Stromal cell of bone marrow (primary cell): Measurements from ENCODE around the gene DNAH6.
A peak's percentile ranks its signal among the peaks of the same experiment; 100 is the strongest.
"Not testable (repeated sequence)": the region's sequence is repeated elsewhere in the genome, so short reads cannot be mapped to it uniquely, and the experiment has no call there.

ENCODE experiments used
- DNase-seq: peaks from one replicate; pipeline ENCODE4 v3.0.0-alpha.2; 2012; ENCODE audit warnings: low read depth

DNAH6 gene

DNA sequence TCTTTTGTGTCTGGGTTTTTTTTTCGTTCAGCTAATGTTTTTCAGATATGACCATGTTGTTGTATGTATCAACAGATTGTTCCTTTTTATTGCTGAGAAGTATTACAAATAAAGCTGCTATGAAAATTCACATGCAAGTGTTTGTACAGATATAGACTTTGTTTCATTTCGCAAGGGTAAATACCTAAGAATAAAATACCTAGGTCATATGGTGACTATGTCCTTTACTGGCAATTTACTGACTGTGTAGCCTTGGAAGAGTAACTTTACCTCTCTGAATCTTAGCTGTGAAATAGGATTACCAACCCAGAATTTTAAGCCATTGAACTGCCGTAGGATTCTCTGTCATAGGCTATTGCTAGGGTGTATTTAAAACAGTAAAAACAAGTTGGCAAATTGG lies 19.0 kb upstream of the DNAH6 start:
- DNase-seq: no peak

DNA sequence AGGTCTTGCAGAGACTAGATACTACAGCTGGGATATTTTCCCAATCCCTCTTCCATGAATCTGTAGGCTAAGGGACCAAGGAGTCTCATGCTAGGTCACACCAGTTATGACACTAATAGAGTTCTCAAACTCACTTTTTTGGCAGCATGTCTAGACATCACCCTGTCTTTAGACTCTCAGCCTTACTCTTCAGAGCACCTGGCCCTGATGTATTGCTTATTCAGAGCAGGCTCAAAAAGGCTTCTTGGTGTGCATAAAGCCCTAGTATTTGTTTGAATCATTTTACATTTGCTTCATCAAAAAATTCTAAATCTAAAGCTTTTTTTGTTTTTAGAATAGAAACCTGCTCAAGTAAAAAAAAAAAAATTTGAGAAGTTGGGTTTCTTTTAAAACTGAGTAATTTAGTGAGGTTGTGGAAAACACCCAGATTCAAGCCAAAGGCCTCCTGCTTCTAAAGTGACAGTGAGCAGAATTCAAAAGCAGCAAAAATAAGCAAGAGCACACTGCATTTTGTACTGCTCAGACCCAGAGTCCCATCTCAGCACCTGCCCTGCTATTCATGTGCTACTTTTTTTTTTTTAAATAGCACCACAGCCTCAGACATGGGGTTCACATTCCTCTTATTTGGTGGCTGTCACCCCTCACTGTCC lies 18.0 kb upstream of the DNAH6 start:
- DNase-seq: no peak

DNA sequence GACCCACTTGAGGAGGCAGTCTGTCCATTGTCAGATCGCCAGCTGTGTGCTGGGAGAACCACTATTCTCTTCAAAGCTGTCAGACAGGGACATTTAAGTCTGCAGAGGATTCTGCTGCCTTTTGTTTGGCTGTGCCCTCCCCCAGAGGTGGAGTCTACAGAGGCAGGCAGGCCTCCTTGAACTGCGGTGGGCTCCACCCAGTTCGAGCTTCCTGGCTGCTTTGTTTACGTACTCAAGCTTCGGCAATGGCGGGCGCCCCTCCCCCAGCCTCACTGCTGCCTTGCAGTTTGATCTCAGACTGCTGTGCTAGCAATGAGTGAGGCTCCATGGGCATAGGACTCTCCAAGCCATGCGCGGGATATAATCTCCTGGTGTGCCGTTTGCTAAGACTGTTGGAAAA lies 5.3 kb upstream of the DNAH6 start:
- not testable (repeated sequence) for DNase-seq

DNA sequence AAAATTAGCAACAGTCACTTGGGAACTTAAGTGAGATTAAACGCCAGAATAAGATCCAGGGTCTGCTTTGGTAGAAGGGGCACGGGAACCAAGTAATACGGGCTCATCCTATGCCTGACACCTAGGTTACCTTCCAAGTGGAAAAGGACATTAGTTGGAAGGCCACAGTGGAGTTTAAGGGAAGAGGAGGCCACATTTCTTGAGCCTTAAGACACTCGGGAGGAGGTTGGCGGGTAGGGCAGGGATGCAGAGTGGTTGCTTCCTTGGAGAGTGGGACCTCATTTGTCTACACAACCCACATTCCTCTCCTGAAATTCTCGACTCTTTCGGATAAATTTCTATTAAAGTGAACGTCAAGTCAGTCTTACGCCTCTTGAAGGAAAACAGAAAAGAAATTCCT lies 510 bp upstream of the DNAH6 start:
- no peak for DNase-seq

DNA sequence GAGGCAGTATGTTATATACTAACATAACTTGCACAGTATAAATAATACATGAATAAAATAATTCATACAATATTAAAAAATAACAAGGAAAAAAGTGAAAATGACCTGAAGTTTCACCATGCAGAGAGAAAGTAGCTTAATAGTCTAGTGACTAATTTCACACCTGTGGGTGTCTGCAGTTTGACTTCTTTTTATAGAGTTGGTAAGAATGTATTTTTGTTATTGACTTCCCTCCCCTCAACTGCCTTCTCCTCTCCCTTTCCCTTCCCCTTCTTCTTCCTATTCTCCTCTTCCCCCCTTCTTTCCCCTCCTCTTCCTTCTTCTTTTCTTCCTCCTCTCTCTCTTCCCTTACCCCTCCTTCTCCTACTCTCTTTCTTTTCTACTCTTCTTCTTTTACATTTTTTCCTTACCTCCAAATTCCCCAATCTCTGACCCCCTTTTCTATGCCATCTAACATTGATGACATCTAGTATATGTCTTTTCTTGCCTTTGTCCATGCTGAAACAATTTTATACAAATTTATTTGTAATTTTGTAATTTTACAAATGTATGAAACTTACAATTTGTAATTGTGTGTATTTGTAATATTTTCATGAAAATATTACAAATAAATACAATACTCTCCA lies 3.1 kb downstream of the DNAH6 start:
- DNase-seq: no peak

DNA sequence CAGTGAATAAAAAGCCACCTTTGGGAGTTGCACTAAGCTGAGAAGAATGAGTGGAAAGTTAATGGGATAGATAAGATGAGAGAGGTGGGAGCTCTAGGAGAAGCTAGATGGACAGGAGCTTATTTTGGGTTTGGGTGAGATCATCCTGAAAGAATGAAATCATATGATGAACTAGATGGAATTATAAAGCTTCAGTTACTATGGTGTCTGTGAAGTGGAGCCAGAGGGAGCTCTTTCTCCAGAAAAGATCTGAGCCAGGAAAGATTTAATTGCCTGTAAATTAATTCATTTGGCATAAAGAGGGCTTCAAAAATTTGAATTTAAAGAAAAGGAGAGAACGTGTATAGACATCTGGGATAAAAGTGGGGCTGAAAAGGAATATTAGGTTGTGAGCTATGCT lies 10.3 kb downstream of the DNAH6 start:
- peak; percentile 14 for DNase-seq

DNA sequence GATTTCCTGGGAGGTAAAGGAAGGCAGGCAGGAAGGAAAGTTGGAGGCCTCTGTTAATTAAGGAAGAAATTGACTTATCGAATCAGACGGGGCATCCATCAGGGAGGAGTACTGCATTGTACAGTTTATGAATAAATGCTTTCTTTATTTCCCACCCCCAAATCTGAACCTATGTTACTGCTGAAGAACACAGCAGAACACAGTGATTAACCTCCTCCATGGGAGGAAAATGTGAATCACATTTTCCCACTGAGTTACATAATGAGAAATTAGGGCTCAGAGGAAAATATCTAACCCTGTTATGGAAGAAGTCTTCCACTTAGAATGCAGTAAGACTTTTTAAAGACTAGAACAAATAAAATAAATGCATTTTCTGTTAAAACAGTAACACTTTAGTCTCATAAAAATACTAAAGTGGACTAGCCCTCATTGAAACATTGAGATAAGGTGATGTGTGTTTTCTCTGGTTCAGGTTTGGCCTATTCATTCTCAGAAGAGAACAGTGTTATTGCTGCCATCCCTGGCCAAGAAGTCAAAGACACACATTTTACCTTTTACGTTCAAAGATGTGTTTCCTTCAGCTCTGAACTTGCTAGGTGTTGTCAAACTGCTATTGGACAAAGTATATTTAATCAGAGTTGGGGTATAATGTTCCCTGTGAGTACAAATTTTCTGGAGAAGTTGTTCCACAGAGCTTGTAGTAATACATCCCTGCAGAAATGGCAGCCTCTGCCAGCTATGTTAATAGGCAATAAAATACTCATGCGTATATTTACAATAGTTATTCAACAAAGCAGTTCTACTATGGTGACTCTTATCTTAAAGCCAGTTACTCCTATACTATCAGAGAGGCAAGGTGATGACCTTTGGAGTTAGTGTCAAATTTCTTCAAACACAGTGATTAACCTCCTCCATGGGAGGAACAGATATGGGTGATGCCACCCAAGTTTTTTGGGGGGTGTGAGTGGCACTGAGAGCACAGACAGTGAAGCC lies 11.1 kb downstream of the DNAH6 start:
- DNase-seq: peak; percentile 48

DNA sequence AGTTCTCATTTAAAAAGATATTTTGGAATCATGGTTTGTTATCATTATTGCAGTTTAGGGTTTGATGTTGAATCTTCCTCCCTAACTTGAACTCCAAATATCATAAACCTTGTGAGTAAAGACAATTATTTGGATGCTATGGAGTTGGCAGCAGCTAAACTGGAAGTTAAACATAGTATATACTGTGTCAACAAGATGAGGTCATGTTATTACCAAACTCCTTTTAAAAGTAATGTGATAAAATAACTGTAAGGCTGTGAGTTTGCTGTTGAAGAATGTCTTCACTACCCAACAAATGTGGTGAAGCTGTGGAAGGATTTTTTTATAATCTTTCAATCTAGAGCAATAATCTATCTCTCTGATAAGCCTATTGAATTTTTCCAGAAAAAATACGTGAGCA lies 16.0 kb downstream of the DNAH6 start:
- no peak for DNase-seq

DNA sequence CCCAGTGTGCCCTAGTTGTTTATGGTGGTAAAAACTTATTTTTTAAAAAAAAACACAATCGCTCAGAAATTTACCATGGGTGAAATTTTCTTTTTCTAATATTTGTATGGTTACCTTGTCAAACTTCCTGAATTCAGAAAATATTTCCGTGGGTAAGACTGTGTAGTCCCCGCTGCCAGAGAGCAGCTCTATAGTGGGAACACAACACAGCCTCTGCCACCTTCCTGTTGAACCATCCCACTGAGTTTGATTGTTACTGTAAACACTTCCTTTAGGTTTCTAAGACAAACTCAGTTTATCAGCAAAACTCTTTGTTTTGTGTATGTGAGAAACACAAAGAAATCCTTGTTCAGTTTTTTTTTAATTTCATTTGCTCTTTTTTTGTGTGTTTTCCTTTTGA lies 17.9 kb downstream of the DNAH6 start:
- DNase-seq: no peak

DNA sequence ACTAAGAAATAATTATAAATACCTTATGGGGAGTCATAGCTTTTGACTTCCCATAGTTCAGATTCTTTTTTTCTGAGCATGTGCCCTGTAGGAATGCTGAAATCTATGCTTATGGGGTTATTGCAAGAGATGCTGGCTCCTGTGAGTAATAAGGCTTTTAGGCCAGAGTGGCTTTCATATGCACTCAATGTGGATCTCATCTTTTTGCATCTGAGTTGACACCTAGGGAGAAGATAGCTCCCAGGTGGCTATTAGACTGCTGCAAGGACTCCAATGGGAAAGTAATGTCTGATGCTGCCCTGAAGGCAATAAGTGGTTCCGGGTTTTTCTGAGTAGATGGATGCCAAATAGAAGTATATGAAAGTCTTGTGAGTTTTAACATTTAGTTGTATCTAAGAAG lies 21.0 kb downstream of the DNAH6 start:
- DNase-seq: no peak

DNA sequence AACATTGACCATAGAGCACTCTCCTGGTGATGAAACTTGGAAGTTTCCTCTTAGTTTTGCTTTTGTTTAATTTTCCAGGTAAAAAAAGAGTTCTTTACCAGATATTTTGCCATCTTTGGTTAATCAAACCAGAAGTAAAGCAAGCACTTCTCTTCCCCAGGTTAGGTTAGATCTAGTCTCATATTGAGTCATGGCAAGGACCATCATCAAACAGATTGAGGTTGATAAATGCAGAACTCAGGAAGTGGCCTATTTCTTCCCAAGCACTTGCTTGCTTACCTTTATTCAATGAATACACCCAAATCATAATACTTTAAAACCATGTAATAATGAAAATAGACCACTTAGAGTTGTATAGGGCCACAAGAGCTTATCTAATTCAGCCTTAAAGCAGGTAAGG lies 23.4 kb downstream of the DNAH6 start:
- DNase-seq: no peak

DNA sequence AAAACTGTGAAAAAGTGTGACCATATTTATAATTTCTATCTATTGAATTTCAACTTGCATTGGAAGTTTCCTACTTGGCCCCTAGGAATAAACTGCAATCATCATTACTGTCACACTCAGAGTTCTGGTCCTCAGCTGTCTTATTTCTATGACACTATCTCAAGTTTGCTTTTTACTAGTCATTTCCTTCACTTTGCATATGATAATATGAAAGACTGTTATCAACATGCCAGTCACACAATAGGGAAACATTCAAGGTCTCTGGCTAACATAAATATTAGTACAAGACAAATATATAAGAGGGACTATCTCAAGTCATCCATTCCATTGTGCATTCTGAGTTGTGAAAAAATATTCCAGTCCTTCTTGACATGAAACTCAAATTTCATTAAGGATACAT lies 28.7 kb downstream of the DNAH6 start:
- DNase-seq: no peak

DNA sequence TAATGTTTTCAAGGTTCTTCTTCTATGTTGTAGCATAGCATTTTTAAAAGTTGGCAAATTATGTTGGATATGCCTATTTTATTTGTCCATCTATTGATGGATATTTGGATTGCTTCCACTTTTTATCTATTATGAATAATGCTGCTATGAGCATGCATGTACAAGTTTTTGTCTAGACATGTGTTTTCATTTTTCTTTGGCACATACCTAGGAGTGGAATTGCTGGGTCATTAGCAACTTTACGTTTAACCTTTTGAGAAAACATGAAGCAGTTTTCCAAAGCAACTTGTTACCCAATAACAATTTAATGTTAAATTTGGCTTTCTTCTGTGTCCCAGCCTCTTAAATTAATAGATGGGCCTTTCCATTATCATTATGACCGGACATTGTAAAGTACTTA lies 30.3 kb downstream of the DNAH6 start:
- no peak for DNase-seq

DNA sequence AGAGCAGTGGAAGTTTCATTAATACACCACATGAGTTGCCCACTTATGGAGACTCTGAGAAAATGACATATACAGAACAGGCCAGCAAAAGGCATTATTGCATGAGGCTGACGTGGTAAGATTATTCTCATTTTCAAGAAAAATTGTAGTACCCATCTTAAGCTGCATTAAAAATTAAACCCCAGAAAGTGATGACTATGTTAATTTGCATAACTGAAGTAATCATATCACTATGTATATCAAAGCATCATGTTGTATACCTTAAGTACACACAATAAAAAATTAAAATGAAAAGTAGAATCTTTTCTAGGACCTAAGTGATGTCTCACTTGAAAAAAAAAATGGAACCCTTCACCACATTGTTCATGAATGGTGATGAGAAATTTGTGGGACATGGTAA lies 32.0 kb downstream of the DNAH6 start:
- no peak for DNase-seq

DNA sequence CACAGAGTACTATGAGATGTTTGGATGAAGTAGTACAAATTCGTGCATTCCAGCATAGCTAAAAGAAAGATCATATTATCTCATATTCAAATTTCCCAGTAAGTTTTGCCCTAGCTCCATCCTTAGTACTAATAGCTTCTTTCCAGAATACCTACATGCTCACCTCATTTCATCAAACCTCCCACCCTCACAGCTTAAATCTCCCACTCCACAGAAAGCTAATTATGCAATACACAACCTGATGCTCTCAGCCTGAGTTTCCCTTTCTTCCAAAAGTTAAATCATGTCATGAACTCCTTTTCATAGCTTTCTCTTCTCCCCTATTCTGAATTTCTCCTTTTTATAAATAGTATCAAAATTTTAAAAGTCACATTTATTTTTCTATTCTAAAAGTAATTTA lies 34.6 kb downstream of the DNAH6 start:
- DNase-seq: no peak

DNA sequence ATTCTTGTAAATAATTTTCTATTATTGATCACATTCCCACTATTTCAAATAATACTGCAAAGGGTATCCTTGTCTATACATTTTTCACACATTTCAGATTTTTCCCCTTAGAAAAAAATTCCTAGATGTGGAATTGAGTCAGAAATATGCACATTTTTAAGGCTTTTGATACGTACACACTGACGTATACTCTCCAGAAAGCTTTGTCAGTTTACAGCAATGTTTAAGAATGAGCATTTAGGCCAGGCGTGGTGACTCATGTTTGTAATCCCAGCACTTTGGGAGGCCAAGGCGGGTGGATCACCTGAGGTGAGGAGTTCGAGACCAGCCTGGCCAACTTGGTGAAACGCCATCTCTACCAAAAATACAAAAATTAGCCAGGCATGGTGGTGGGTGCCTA lies 35.2 kb downstream of the DNAH6 start:
- not testable (repeated sequence) for DNase-seq

DNA sequence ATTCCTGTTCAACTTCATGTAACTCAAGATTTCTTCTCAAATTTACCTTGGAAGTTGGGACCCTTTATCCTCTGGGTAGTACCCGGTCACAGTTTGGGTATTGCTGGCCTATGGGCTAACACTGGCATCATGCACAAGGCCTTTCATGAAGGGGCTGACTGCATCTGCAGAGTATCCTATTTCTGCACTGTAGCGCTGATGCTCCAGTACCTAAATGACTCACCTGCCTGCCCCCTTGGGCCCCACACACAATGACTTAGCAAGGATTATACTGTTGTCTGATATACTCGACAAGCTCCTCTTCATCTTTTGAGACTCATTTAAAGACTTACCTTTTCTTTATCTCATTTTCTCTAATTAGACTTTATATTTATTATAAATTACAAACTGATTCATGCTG lies 39.9 kb downstream of the DNAH6 start:
- no peak for DNase-seq

DNA sequence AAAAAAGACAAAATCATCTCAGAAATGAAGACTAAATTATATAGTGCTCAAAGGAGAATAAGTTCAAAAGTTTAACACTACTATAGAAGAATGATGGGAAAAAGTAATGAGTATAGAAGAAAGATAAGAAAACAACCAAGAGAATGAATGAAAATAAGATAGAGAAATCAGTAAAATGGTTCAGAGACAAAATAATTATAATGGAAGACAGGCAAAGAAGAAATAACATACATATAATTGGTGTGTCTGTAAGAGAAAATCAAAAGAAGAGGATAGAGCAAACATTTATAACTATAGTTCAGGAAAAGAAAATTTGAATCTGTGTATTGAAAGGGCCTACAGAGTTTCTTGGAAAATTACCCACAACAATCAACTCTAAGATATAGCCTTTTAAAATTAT lies 43.5 kb downstream of the DNAH6 start:
- DNase-seq: no peak

DNA sequence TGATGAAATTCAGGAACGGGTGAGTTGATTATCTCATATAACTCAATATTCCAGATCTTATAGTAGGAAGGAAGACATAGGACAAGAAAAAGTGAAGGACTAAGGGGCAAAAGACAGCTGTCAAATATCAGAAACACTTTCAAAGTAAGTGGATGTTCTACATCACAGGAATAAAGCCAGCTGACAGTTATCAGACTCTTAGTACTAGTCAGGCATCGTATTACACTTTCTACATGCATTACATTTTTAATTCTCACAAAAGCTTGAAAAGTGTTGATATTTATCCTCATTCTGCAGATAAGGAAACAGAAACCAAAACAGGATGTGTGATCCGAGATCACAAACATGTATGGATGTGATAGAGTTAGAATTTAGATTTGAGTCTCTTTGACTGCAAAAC lies 63.4 kb downstream of the DNAH6 start:
- no peak for DNase-seq

DNA sequence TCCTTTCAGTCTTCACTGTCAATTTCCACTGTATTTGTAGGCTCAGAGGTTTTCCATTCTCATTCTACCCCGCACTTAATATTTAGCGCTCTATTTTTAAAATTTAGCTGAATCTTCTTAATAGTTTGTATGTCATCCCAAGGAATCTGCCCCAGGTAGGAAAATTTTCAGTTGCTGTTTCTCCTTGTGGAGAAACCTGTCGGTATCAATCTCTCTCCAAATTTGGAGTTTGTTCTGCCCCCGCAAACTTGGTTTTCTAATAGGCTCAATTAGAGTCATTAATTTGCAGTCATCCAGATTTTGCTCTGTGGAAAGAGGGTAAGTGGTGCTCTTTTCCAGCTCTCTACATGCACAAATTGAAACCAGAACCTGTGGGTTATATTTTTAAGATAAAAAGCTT lies 87.6 kb downstream of the DNAH6 start:
- no peak for DNase-seq

DNA sequence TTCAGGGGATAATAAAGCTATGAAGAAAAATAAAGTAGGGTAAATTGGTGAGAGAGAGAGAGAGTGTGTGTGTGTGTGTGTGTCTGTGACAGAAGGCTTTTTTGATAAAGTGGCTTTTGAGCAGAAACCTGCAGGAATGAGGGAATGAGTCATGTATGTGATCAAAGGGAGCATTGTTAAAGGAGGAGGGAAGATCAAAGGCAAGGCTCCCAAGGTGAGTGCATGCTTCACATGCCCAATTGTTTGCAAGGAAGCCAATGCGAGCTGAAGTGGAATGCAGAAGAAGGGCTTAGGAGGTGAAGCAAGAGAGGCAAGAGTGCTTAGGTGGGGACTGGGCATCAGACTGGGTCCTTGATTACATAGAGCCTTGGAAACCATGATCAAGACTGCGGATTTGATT lies 96.8 kb downstream of the DNAH6 start:
- no peak for DNase-seq

DNA sequence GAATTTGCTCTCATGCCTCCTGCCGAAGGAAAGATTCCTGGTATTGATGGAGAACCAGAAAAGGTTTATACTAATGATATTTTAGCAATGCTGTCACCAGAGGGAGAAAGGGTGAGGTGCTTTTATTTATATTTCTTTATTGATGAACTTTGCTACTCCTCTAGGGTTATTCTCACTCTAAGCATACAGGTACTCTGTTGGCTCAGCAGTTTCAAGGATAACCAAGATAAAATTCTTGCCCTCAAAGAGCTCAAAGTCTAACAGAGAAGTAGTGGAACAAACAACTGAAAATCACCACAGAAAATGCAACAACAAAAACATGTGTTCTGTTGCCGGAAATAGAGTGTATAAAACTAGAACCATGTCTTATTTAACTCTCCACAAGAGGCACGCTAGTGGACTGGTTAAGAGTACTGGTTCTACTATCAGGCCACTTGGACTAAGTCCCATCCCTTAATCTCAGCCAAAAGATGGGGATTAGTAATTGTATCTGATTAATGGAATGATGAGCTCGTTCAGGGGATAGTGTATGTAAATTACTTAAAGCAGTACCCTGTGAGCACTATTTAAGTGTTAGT lies 103.6 kb downstream of the DNAH6 start:
- DNase-seq: no peak

DNA sequence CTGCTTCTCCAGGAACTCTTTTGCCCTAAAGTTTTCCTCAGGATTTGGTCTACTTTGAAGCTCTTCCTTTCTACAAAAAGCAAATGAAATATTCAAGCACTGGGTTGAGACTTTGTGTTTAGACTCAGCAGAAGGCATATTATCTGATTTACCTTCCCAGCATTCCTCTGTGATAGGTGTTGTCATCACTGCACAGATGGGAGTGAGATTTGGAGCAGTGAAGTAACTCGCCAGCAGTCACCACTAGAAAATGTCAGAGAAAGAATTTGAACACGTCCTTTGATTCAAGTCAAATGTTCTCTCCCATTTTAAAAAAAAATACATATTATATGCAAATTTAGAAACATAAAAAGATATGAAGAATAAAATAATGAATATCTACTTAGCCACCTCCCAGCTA lies 112.2 kb downstream of the DNAH6 start:
- no peak for DNase-seq
